Measurements from ENCODE around the gene NHLRC4. TPM values are rescaled to one million over a fixed set of nuclear protein-coding genes. Genes with fewer than 3 reads are reported as not detected.

The NHLRC4 gene
- polyA plus RNA-seq, 1 of the 3 experiments (the other 2 are of a cell fraction) = 0.69 TPM

- Histone ChIP-seq H3K9ac (no peak overlapping the region), H2AFZ (ENCODE audit: low read depth) (no peak overlapping the region), H3K79me2 (ENCODE audit: insufficient read depth) (no peaks in the 10 kb centered on the region), H3K4me1 (ENCODE audit: control insufficient read depth in 1 of 2, insufficient read depth in 2 of 2, low read depth in 1 of 2, low read length in 1 of 2) (no peaks in the 10 kb centered on the region), H4K20me1 (ENCODE audit: insufficient read depth) (no peaks in the 10 kb centered on the region), H3K4me2 (no peak overlapping the region), H3K27me3 (ENCODE audit: insufficient read depth) (no peaks in the 10 kb centered on the region), H3K27ac (ENCODE audit: low read depth in 2 of 2, low read length in 1 of 2) (no peak overlapping the region), H3K36me3 (replicated peaks in 1 of 2; ENCODE audit: control insufficient read depth in 1 of 2, insufficient read depth in 2 of 2, low read length in 1 of 2) (peaks cover 0 to 43% of the 10 kb centered on the region in 2 experiments), H3K4me3 (ENCODE audit: low read depth in 2 of 2, low read length in 1 of 2) (no peak overlapping the region; a peak in 1 of 4 replicates), H3K9me2 (no peaks in the 10 kb centered on the region), H3K9me3 (no peaks in the 10 kb centered on the region), H3F3A (replicated peaks; ENCODE audit: insufficient read depth) (no peaks in the 10 kb centered on the region)
- CTCF ChIA-PET = interaction anchor here (1.0 to 1.4 kb wide), 3 partner anchors 10 to 81 kb away, joined by 3 to 4 read pairs (median 3); no protein-coding TSS in a partner anchor
- POLR2A ChIA-PET = no interaction called here
- peak; percentile 77 for DNase-seq
- peak; percentile 46 for TF ChIP-seq RAD21 (IDR thresholded peaks at IDR 0.05; ENCODE audit: low read length)
- TF ChIP-seq SMC3 (IDR thresholded peaks at IDR 0.05; ENCODE audit: low read depth, low read length) = 0 out of 2 replicates have a peak, but pooled peaks have one; percentile 6
- TF ChIP-seq CTCF (IDR thresholded peaks at IDR 0.05) = peak; percentile 46
- no peak for TF ChIP-seq RXRA (IDR thresholded peaks at IDR 0.05; ENCODE audit: borderline replicate concordance, low read depth)
- peak; percentile 50; the same call in 1 of the 2 replicates for TF ChIP-seq ZBTB33 (IDR thresholded peaks at IDR 0.05; ENCODE audit: borderline replicate concordance, low read depth)
- 96% methylated on average over 26 of the region's 34 CpGs for WGBS (ENCODE audit: low lambda C conversion rate)
These were observed 12.1 kb downstream of the NHLRC4 start for GRCh38 chr16:578870-579405.

GRCh38 chr16:580141-580945 lies 13.5 kb downstream of the NHLRC4 start:
- Histone ChIP-seq H3K4me3 (ENCODE audit: low read depth in 2 of 2, low read length in 1 of 2) (no peak overlapping the region), H3K4me1 (ENCODE audit: control insufficient read depth in 1 of 2, insufficient read depth in 2 of 2, low read depth in 1 of 2, low read length in 1 of 2) (peaks cover 0 to 3% of the 10 kb centered on the region in 2 experiments; a peak in 1 of 4 replicates), H3F3A (replicated peaks; ENCODE audit: insufficient read depth) (no peaks in the 10 kb centered on the region), H3K79me2 (ENCODE audit: insufficient read depth) (no peaks in the 10 kb centered on the region), H3K27me3 (ENCODE audit: insufficient read depth) (no peaks in the 10 kb centered on the region), H3K4me2 (no peak overlapping the region), H3K27ac (ENCODE audit: low read depth in 2 of 2, low read length in 1 of 2) (no peak overlapping the region), H3K9me3 (no peaks in the 10 kb centered on the region), H3K9me2 (no peaks in the 10 kb centered on the region), H3K9ac (no peak overlapping the region), H4K20me1 (ENCODE audit: insufficient read depth) (no peaks in the 10 kb centered on the region), H2AFZ (ENCODE audit: low read depth) (no peak overlapping the region), H3K36me3 (replicated peaks in 1 of 2; ENCODE audit: control insufficient read depth in 1 of 2, insufficient read depth in 2 of 2, low read length in 1 of 2) (peaks cover 0 to 29% of the 10 kb centered on the region in 2 experiments)
- DNase-seq = no peak
- CTCF ChIA-PET = interaction anchor here (1.4 kb wide), 1 partner anchor 8 kb away, joined by 4 read pairs; no protein-coding TSS in a partner anchor
- 95% methylated on average over 5 of the region's 27 CpGs for WGBS (ENCODE audit: low lambda C conversion rate)
- POLR2A ChIA-PET = interaction anchor here (1.1 kb wide), 1 partner anchor 8 kb away, joined by 4 read pairs; no protein-coding TSS in a partner anchor
- no peak for TF ChIP-seq YY1 (IDR thresholded peaks at IDR 0.05; ENCODE audit: low read depth)
- TF ChIP-seq JUND (IDR thresholded peaks at IDR 0.05) = no peak
- no peak for TF ChIP-seq CHD2 (IDR thresholded peaks at IDR 0.05; ENCODE audit: low read length, partially characterized antibody)
- TF ChIP-seq RXRA (IDR thresholded peaks at IDR 0.05; ENCODE audit: borderline replicate concordance, low read depth) = no peak
- TF ChIP-seq TCF12 (IDR thresholded peaks at IDR 0.05) = no peak
- no peak for TF ChIP-seq CTCF (IDR thresholded peaks at IDR 0.05)
- TF ChIP-seq USF2 (IDR thresholded peaks at IDR 0.05; ENCODE audit: borderline replicate concordance, low read depth, low read length) = no peak
- no peak for TF ChIP-seq ELF1 (IDR thresholded peaks at IDR 0.05)
- no peak for TF ChIP-seq NRF1 (IDR thresholded peaks at IDR 0.05; ENCODE audit: low read depth, low read length)
- TF ChIP-seq TAF1 (IDR thresholded peaks at IDR 0.05; ENCODE audit: borderline replicate concordance, low read depth, low read length) = no peak
- no peak for TF ChIP-seq FOXJ3 (CRISPR knock-in tag; IDR thresholded peaks at IDR 0.05)
- no peak for TF ChIP-seq GABPA (IDR thresholded peaks at IDR 0.05; ENCODE audit: low read depth)
- TF ChIP-seq MXI1 (IDR thresholded peaks at IDR 0.05; ENCODE audit: low read depth, low read length) = no peak
- no peak for TF ChIP-seq MAX (IDR thresholded peaks at IDR 0.05; ENCODE audit: low read depth)
